H1 (cell line): ENCODE results near the gene ANKRD40CL. TPM values are rescaled to one million over a fixed set of nuclear protein-coding genes. Genes with fewer than 3 reads are reported as not detected.
A peak's percentile ranks its signal among the peaks of the same experiment; 100 is the strongest.

Experiments
- CTCF ChIA-PET: fragments of 300-600 bp; sonication (Branson Sonifier 250); formaldehyde crosslinking; loops from one replicate; lab custom pipeline; 2021; ENCODE audit not compliant: partially characterized antibody; lab: Charles Lee
- POLR2A ChIA-PET: fragments of 300-600 bp; sonication (Branson Sonifier 250); formaldehyde crosslinking; loops from one replicate; lab custom pipeline; 2021; ENCODE audit warnings: inconsistent platforms; ENCODE audit not compliant: partially characterized antibody; lab: Charles Lee
- DNase-seq, 2 experiments: peaks; one replicate each; pipeline versions ENCODE4 v3.0.0 to v3.0.0-alpha.2; 2010 to 2022; ENCODE audit warnings: low spot score in 2 of 2, low read depth in 1 of 2, mixed read lengths in 1 of 2
- FAIRE-seq: peaks from 2 replicates; lab custom pipeline; 2011; peaks lifted over from hg19 to GRCh38; lab: Jason Lieb, UNC
- H2AFZ ChIP-seq: 2 replicates; pipeline ENCODE4 v1.8.1; 2012; ENCODE audit warnings: low read length, inconsistent platforms
- H2AK5ac ChIP-seq: 2 replicates; pipeline ENCODE4 v1.6.1; 2013; ENCODE audit warnings: low read depth, low read length
- H2BK120ac ChIP-seq: replicated peaks from 2 replicates; pipeline ENCODE3; 2013; ENCODE audit warnings: low read depth, low read length, inconsistent platforms
- H2BK12ac ChIP-seq: 2 replicates; pipeline ENCODE4 v1.6.1; 2013; ENCODE audit warnings: low read depth, low read length
- H2BK15ac ChIP-seq: 2 replicates; pipeline ENCODE4 v1.6.1; 2013; ENCODE audit warnings: low read length
- H2BK20ac ChIP-seq: 2 replicates; pipeline ENCODE4 v1.6.1; 2013; ENCODE audit warnings: low read length
- H2BK5ac ChIP-seq: 2 replicates; pipeline ENCODE4 v1.6.1; 2013; ENCODE audit warnings: low read depth, low read length
- H3K14ac ChIP-seq: 2 replicates; pipeline ENCODE4 v1.6.1; 2013; ENCODE audit warnings: inconsistent platforms; ENCODE audit not compliant: insufficient read length
- H3K18ac ChIP-seq: 2 replicates; pipeline ENCODE4 v1.6.1; 2013; ENCODE audit warnings: low read length; ENCODE audit errors: extremely low read depth
- H3K23ac ChIP-seq: 2 replicates; pipeline ENCODE4 v1.6.1; 2013; ENCODE audit warnings: inconsistent platforms; ENCODE audit not compliant: insufficient read length
- H3K23me2 ChIP-seq: 2 replicates; pipeline ENCODE4 v1.6.1; 2013; ENCODE audit warnings: low read depth, low read length
- H3K27ac ChIP-seq: 2 replicates; pipeline ENCODE4 v1.6.1; 2011; ENCODE audit warnings: low read depth, low read length, inconsistent platforms
- H3K27me3 ChIP-seq, 4 experiments: replicated peaks in 1 of 4; 1 replicate in 1 of 4; 2 replicates in 3 of 4; pipeline versions ENCODE4 v1.6.1 to v1.8.1; 2011 to 2013; ENCODE audit warnings: low read length in 3 of 4, mild to moderate bottlenecking in 3 of 4, inconsistent platforms in 2 of 4, mixed read lengths in 2 of 4, moderate library complexity in 1 of 4; ENCODE audit not compliant: control insufficient read depth in 3 of 4, insufficient read depth in 3 of 4; ENCODE audit errors: extremely low read depth in 1 of 4
- H3K36me3 ChIP-seq, 4 experiments: 2 replicates each; pipeline versions ENCODE4 v1.6.1 to v1.8.1; 2011 to 2013; ENCODE audit warnings: mild to moderate bottlenecking in 4 of 4, low read length in 3 of 4, moderate library complexity in 2 of 4, control low read depth in 1 of 4, inconsistent platforms in 1 of 4; ENCODE audit not compliant: insufficient read depth in 4 of 4, control insufficient read depth in 2 of 4
- H3K4ac ChIP-seq: replicated peaks from 2 replicates; pipeline ENCODE3; 2013; ENCODE audit warnings: low read length, low read depth, mixed read lengths, inconsistent platforms; ENCODE audit not compliant: insufficient read length
- H3K4me1 ChIP-seq, 4 experiments: replicated peaks in 1 of 4; 1 replicate in 1 of 4; 2 replicates in 3 of 4; pipeline versions ENCODE4 v1.6.1 to v1.8.1; 2011 to 2013; ENCODE audit warnings: low read length in 3 of 4, inconsistent platforms in 2 of 4, mixed read lengths in 1 of 4; ENCODE audit not compliant: insufficient read depth in 4 of 4, control insufficient read depth in 3 of 4
- H3K4me2 ChIP-seq, 2 experiments: 2 replicates each; pipeline versions ENCODE4 v1.6.1 to v1.8.1; 2011 to 2013; ENCODE audit warnings: low read depth in 2 of 2, low read length in 2 of 2, control low read depth in 1 of 2, inconsistent platforms in 1 of 2, mild to moderate bottlenecking in 1 of 2; ENCODE audit not compliant: insufficient read depth in 1 of 2
- H3K4me3 ChIP-seq, 4 experiments: fragments of 200-600, 300-600 bp in 1 of 4; sonication (generic), shearing (Covaris generic), sonication (Bioruptor Twin) in 1 of 4; 2 replicates each; pipeline versions ENCODE4 v1.5.1 to v1.8.1; 2011 to 2016; ENCODE audit warnings: low read length in 4 of 4, low read depth in 3 of 4, control low read depth in 2 of 4, inconsistent platforms in 2 of 4, mild to moderate bottlenecking in 2 of 4, mixed read lengths in 1 of 4, moderate library complexity in 1 of 4; ENCODE audit not compliant: insufficient read depth in 2 of 4; ENCODE audit errors: extremely low read depth in 1 of 4
- H3K56ac ChIP-seq: replicated peaks from 2 replicates; pipeline ENCODE3; 2013; ENCODE audit warnings: low read depth, mild to moderate bottlenecking, mixed read lengths, low read length, inconsistent platforms; ENCODE audit not compliant: insufficient read length
- H3K79me1 ChIP-seq: 2 replicates; pipeline ENCODE4 v1.6.1; 2013; ENCODE audit warnings: low read depth, low read length, control low read depth
- H3K79me2 ChIP-seq, 2 experiments: 2 replicates each; pipeline versions ENCODE4 v1.6.1 to v1.8.1; 2012 to 2013; ENCODE audit warnings: low read length in 2 of 2, mild to moderate bottlenecking in 2 of 2, inconsistent platforms in 1 of 2; ENCODE audit not compliant: insufficient read depth in 2 of 2, control insufficient read depth in 1 of 2
- H3K9ac ChIP-seq, 4 experiments: replicated peaks in 1 of 4; 1 replicate in 1 of 4; 2 replicates in 3 of 4; pipeline versions ENCODE4 v1.6.1 to v1.8.1; 2011 to 2013; ENCODE audit warnings: low read depth in 3 of 4, low read length in 3 of 4, control low read depth in 2 of 4, mild to moderate bottlenecking in 2 of 4, moderate library complexity in 2 of 4, inconsistent platforms in 1 of 4; ENCODE audit errors: extremely low read depth in 1 of 4
- H3K9me3 ChIP-seq, 2 experiments: 2 replicates each; pipeline versions ENCODE4 v1.6.1 to v1.8.1; 2012 to 2013; ENCODE audit warnings: mild to moderate bottlenecking in 2 of 2, moderate library complexity in 2 of 2, control low read depth in 1 of 2, inconsistent platforms in 1 of 2, low read depth in 1 of 2, low read length in 1 of 2, mixed read lengths in 1 of 2; ENCODE audit not compliant: insufficient read depth in 2 of 2
- H4K20me1 ChIP-seq, 2 experiments: replicated peaks in 1 of 2; 2 replicates each; pipeline versions ENCODE3 to v1.8.1; 2011 to 2013; ENCODE audit warnings: inconsistent platforms in 2 of 2, low read length in 2 of 2, mild to moderate bottlenecking in 1 of 2; ENCODE audit not compliant: insufficient read depth in 2 of 2, control insufficient read depth in 1 of 2
- H4K5ac ChIP-seq: 2 replicates; pipeline ENCODE4 v1.6.1; 2013; ENCODE audit warnings: low read length, low read depth, mixed read lengths, inconsistent platforms; ENCODE audit not compliant: insufficient read length
- H4K8ac ChIP-seq: 2 replicates; pipeline ENCODE4 v1.8.0; 2013; ENCODE audit warnings: mild to moderate bottlenecking, moderate library complexity, low read length, inconsistent platforms; ENCODE audit not compliant: insufficient read depth; ENCODE audit errors: extremely low read depth
- H4K91ac ChIP-seq: replicated peaks from 2 replicates; pipeline ENCODE3; 2013; ENCODE audit warnings: low read length, mixed read lengths, inconsistent platforms; ENCODE audit not compliant: insufficient read length
- CBX8 ChIP-seq: fragments of 300-800, 300-1000 bp; sonication (generic); IDR thresholded peaks from 2 replicates; pipeline ENCODE4 v1.7.1; 2016; ENCODE audit warnings: low read depth, low read length, borderline replicate concordance
- CREB1 ChIP-seq: IDR thresholded peaks from 2 replicates; pipeline ENCODE4 v1.6.1; 2012; ENCODE audit warnings: inconsistent platforms
- GABPA ChIP-seq: IDR thresholded peaks from 2 replicates; pipeline ENCODE4 v1.6.1; 2011; ENCODE audit warnings: mild to moderate bottlenecking, low read length, moderate library complexity, borderline replicate concordance; ENCODE audit not compliant: insufficient read depth
- KDM5A ChIP-seq: fragments of 200-600 bp; IDR thresholded peaks from 2 replicates; pipeline ENCODE4 v1.7.1; 2012; ENCODE audit warnings: mild to moderate bottlenecking, low read length, inconsistent platforms, mixed read lengths
- NANOG ChIP-seq: IDR thresholded peaks from 2 replicates; pipeline ENCODE4 v1.6.1; 2011; ENCODE audit warnings: low read length, low read depth, mild to moderate bottlenecking, inconsistent platforms; ENCODE audit not compliant: insufficient read depth, poor library complexity, severe bottlenecking
- PHF8 ChIP-seq: fragments of 200-600 bp; sonication (generic); conservative IDR thresholded peaks from 2 replicates; pipeline ENCODE4 v1.7.1; 2012; ENCODE audit warnings: low read depth, mild to moderate bottlenecking, inconsistent platforms, low read length, moderate library complexity
- SP2 ChIP-seq: IDR thresholded peaks from 2 replicates; pipeline ENCODE4 v1.6.1; 2012; ENCODE audit warnings: mild to moderate bottlenecking, low read length, inconsistent platforms
- SP4 ChIP-seq: IDR thresholded peaks from 2 replicates; pipeline ENCODE4 v1.6.1; 2012; ENCODE audit warnings: low read length, inconsistent platforms
- TAF1 ChIP-seq: IDR thresholded peaks from 2 replicates; pipeline ENCODE4 v1.6.1; 2011; ENCODE audit warnings: mild to moderate bottlenecking, low read depth, low read length
- TAF7 ChIP-seq: optimal IDR thresholded peaks from 2 replicates; pipeline ENCODE3; 2011; ENCODE audit warnings: low read depth, mild to moderate bottlenecking, inconsistent platforms, low read length, moderate library complexity, borderline replicate concordance
- TBP ChIP-seq: IDR thresholded peaks from 2 replicates; pipeline ENCODE4 v1.6.1; 2011; ENCODE audit warnings: low read depth, low read length, improper control_type of control experiment
- WGBS, 2 experiments: shearing (Covaris generic) in 1 of 2; methylation state at CpG; one replicate each; pipeline versions ENCODE4 v1.1.6 to v1.1.7; 2013 to 2015; ENCODE audit warnings: low lambda C conversion rate in 2 of 2, mixed read lengths in 2 of 2, inconsistent platforms in 1 of 2, low coverage in 1 of 2, missing lambda C conversion rate in 1 of 2; ENCODE audit not compliant: insufficient replicate concordance in 2 of 2, insufficient coverage in 1 of 2, insufficient read length in 1 of 2; ENCODE audit errors: extremely low coverage in 1 of 2, missing lambda C conversion rate in 1 of 2; 5-methylcytosine and 5-hydroxymethylcytosine counted together
- polyA plus RNA-seq, 7 experiments: library from polyadenylated mRNA; depleted of rRNA in 3 of 7; stranded (reverse) in 5 of 7; unstranded in 2 of 7; fragments of >200 nt in 5 of 7; fragments of 200-250 nt in 2 of 7; gene quantifications; 1 replicate in 5 of 7; 2 replicates in 1 of 7; 4 replicates in 1 of 7; pipeline versions ENCODE4 v1.2.1 to v1.2.3, GENCODE V29; 2011 to 2013; ENCODE audit warnings: missing spikeins in 2 of 7, mixed read lengths in 2 of 7
- total RNA-seq: library from RNA; stranded (reverse); fragmentation: NEBNext Ultra II Directional; extraction: Animal tissue kit (Norgen Biotek cat#: 25700); gene quantifications from 2 replicates; pipeline ENCODE4 v1.2.1, GENCODE V29; 2021
- TF ChIP-seq, protein P1 (sequence below): IDR thresholded peaks from 2 replicates; pipeline ENCODE4 v1.6.1; 2012; ENCODE audit warnings: inconsistent platforms

Gene ANKRD40CL
- total and polyA plus RNA-seq, 2 of the 8 experiments (the other 6 are each of a cell fraction or from before 2014, with no cell fraction given): not detected

DNA sequence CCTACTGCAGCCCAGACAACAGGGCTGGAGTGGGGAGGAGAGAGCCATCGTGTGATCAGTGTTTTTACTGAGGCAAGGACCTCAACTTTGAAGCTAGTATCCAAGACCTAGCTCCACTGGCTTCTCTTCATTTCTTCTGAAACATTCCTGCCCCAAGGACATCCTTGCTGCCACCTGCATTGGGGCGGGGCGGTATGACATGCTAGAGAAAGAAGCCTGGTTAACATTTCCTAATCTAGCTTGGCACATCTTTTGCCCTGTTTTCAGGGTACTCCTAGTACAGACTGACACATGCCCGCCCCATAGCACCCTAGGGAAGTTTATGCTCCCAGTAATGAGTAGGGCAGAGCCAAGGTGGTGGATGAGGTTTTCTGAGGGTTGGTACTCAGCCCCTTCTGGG, 17.8 kb upstream of the ANKRD40CL start:
- FAIRE-seq: no peak

More for the DNA sequence above, 17.8 kb upstream of the ANKRD40CL start:
- no peak overlapping the region for H2AK5ac ChIP-seq
- no peak overlapping the region for H2BK20ac ChIP-seq
- no peak overlapping the region for H4K5ac ChIP-seq
- DNase-seq: no peak
- ChIA-PET CTCF (interaction anchor here (0.5 to 7.1 kb wide), 20 partner anchors 13 to 368 kb away, joined by 3 to 223 read pairs (median 10); partner anchors contain the start of genes NME1, TOB1 and WFIKKN2), POLR2A (interaction anchor here (0.7 to 3.5 kb wide), 5 partner anchors 14 to 81 kb away, joined by 3 to 14 read pairs (median 3); partner anchors contain the start of gene TOB1)
- H3K56ac ChIP-seq: no peak overlapping the region
- TF ChIP-seq, protein P1, sequence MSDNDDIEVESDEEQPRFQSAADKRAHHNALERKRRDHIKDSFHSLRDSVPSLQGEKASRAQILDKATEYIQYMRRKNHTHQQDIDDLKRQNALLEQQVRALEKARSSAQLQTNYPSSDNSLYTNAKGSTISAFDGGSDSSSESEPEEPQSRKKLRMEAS: no peak
- TF ChIP-seq NANOG (no peak), SP2 (no peak), KDM5A (no peak), CBX8 (no peak), TBP (no peak), TAF7 (no peak), SP4 (no peak), TAF1 (no peak), CREB1 (no peak), GABPA (no peak), PHF8 (no peak)
- H2BK12ac ChIP-seq: 0 out of 2 replicates have a peak overlapping the region, but pooled peaks have one; percentile 50
- no peak overlapping the region for H3K27ac ChIP-seq
- H4K91ac ChIP-seq: peak overlapping the region; percentile 38
- no peaks in the 10 kb centered on the region for H3K27me3 ChIP-seq
- H3K4ac ChIP-seq: no peak overlapping the region
- no peaks in the 10 kb centered on the region for H3K79me1 ChIP-seq
- no peak overlapping the region for H4K8ac ChIP-seq
- no peak overlapping the region for H2AFZ ChIP-seq
- no peak overlapping the region for H3K14ac ChIP-seq
- no peak overlapping the region for H3K23ac ChIP-seq
- no peaks in the 10 kb centered on the region for H4K20me1 ChIP-seq
- H3K4me2 ChIP-seq: no peak overlapping the region
- WGBS, 2 experiments: 80% methylated on average over 4 of the region's 4 CpGs; no CpG with 5 or more reads in 1 of the 2 experiments
- peaks cover 0 to 3% (median 0%) of the 10 kb centered on the region in 4 experiments; a peak in 2 of 7 replicates for H3K4me1 ChIP-seq
- H3K4me3 ChIP-seq: no peak overlapping the region
- no peaks in the 10 kb centered on the region for H3K23me2 ChIP-seq
- no peaks in the 10 kb centered on the region for H3K9me3 ChIP-seq
- no peak overlapping the region for H2BK15ac ChIP-seq
- H2BK5ac ChIP-seq: no peak overlapping the region
- H2BK120ac ChIP-seq: no peak overlapping the region
- H3K79me2 ChIP-seq: no peaks in the 10 kb centered on the region
- H3K9ac ChIP-seq: no peak overlapping the region
- no peak overlapping the region for H3K18ac ChIP-seq
- H3K36me3 ChIP-seq: no peaks in the 10 kb centered on the region
